Smooth muscle cell (in vitro differentiated cells): Measurements from ENCODE around the gene TRAK1. TPM values are rescaled to one million over a fixed set of nuclear protein-coding genes. Genes with fewer than 3 reads are reported as not detected.

Experiments used
- DNase-seq: peaks from one replicate; lab custom pipeline; 2025; ENCODE audit not compliant: unreplicated experiment; lab: John Stamatoyannopoulos, UW
- H2AFZ ChIP-seq: fragments of 200-600 bp; sonication (generic); 2 replicates; pipeline ENCODE4 v1.6.0; 2016; ENCODE audit warnings: antibody characterized with exemption, low read depth, mild to moderate bottlenecking
- H3F3A ChIP-seq: fragments of 200-600 bp; sonication (generic); 2 replicates; pipeline ENCODE4 v1.6.0; 2017; ENCODE audit warnings: antibody characterized with exemption, low read depth
- H3K27ac ChIP-seq: fragments of 200-600 bp; sonication (generic); 2 replicates; pipeline ENCODE4 v1.5.1; 2016; ENCODE audit warnings: low read depth, mild to moderate bottlenecking
- H3K27me3 ChIP-seq: fragments of 200-600 bp; sonication (generic); 2 replicates; pipeline ENCODE4 v1.6.1; 2016; ENCODE audit warnings: low read depth, mild to moderate bottlenecking
- H3K36me3 ChIP-seq: fragments of 200-600 bp; sonication (generic); 2 replicates; pipeline ENCODE4 v1.5.1; 2016; ENCODE audit warnings: low read depth
- H3K4me1 ChIP-seq: fragments of 200-600 bp; sonication (generic); 2 replicates; pipeline ENCODE4 v1.5.1; 2016; ENCODE audit warnings: low read depth
- H3K4me2 ChIP-seq: fragments of 200-600 bp; sonication (generic); 2 replicates; pipeline ENCODE4 v1.6.0; 2016; ENCODE audit warnings: mild to moderate bottlenecking
- H3K4me3 ChIP-seq: fragments of 200-600 bp; sonication (generic); 2 replicates; pipeline ENCODE4 v1.5.1; 2016; ENCODE audit warnings: mild to moderate bottlenecking
- H3K79me2 ChIP-seq: fragments of 200-600 bp; sonication (generic); 2 replicates; pipeline ENCODE4 v1.6.0; 2016; ENCODE audit warnings: low read depth, mild to moderate bottlenecking
- H3K9ac ChIP-seq: fragments of 200-600 bp; sonication (generic); 2 replicates; pipeline ENCODE4 v1.6.0; 2016; ENCODE audit warnings: low read depth
- H3K9me3 ChIP-seq: fragments of 200-600 bp; sonication (generic); replicated peaks from 2 replicates; pipeline ENCODE4 v1.5.1; 2016; ENCODE audit warnings: low read depth
- H4K20me1 ChIP-seq: fragments of 200-600 bp; sonication (generic); 2 replicates; pipeline ENCODE4 v1.6.0; 2016; ENCODE audit warnings: low read depth
- CTCF ChIP-seq: fragments of 200-600 bp; sonication (generic); IDR thresholded peaks from 2 replicates; pipeline ENCODE4 v1.5.1; 2017; ENCODE audit warnings: borderline replicate concordance, mild to moderate bottlenecking, antibody characterized with exemption; ENCODE audit not compliant: insufficient read depth, poor library complexity, severe bottlenecking
- WGBS: methylation state at CpG from one replicate; pipeline ENCODE4 v1.1.7; 2016; ENCODE audit warnings: low lambda C conversion rate; 5-methylcytosine and 5-hydroxymethylcytosine counted together
- polyA plus RNA-seq: library from polyadenylated mRNA; unstranded; fragments of >200 nt; fragmentation: Nextera tagmentation; extraction: Ambion mirVana; gene quantifications from 2 replicates; pipeline ENCODE4 v1.2.1, GENCODE V29; 2016
- total RNA-seq: library from RNA; depleted of rRNA; stranded (reverse); fragments of >200 nt; gene quantifications from 2 replicates; pipeline ENCODE4 v1.2.3, GENCODE V29; 2014

The TRAK1 gene
- total and polyA plus RNA-seq, 2 experiments from 2014 or later = 8.7 to 16.3 TPM

- no peak overlapping the region for H3K4me2 ChIP-seq
- no peak for DNase-seq
- WGBS = 78% methylated on average over 7 of the region's 7 CpGs
- no peaks in the 10 kb centered on the region for H3K36me3 ChIP-seq
- no peak overlapping the region for H3K4me3 ChIP-seq
- H3K9me3 ChIP-seq = no peaks in the 10 kb centered on the region
- peak overlapping the region; percentile 59 for H3K27ac ChIP-seq
- H2AFZ ChIP-seq = no peak overlapping the region
- peaks cover 13% of the 10 kb centered on the region for H3K27me3 ChIP-seq
- no peaks in the 10 kb centered on the region for H4K20me1 ChIP-seq
- no peaks in the 10 kb centered on the region for H3K79me2 ChIP-seq
- H3F3A ChIP-seq = no peaks in the 10 kb centered on the region
- peaks cover 2% of the 10 kb centered on the region for H3K4me1 ChIP-seq
- TF ChIP-seq CTCF = no peak
- H3K9ac ChIP-seq = no peak overlapping the region
These were observed 165.8 kb downstream of the TRAK1 start for GRCh38 chr3:42257007-42257406.

GRCh38 chr3:42262525-42262924 is 171.4 kb downstream of the TRAK1 start:
- Histone ChIP-seq H3K27ac (no peak overlapping the region), H3K4me2 (no peak overlapping the region), H3K36me3 (no peaks in the 10 kb centered on the region), H3K27me3 (peaks cover 48% of the 10 kb centered on the region), H3F3A (no peaks in the 10 kb centered on the region), H3K9me3 (no peaks in the 10 kb centered on the region), H3K4me3 (no peak overlapping the region), H3K9ac (no peak overlapping the region), H4K20me1 (no peaks in the 10 kb centered on the region), H3K4me1 (peaks cover 8% of the 10 kb centered on the region), H2AFZ (no peak overlapping the region), H3K79me2 (no peaks in the 10 kb centered on the region)
- 49% methylated on average over 2 of the region's 2 CpGs for WGBS
- no peak for DNase-seq
- no peak for TF ChIP-seq CTCF

GRCh38 chr3:42263354-42264346 is 172.5 kb downstream of the TRAK1 start:
- Histone ChIP-seq H3K9ac (no peak overlapping the region), H3K27me3 (peaks cover 54% of the 10 kb centered on the region), H3K79me2 (no peaks in the 10 kb centered on the region), H3K4me1 (peaks cover 8% of the 10 kb centered on the region), H2AFZ (no peak overlapping the region), H3K9me3 (no peaks in the 10 kb centered on the region), H3K4me3 (no peak overlapping the region), H3K36me3 (no peaks in the 10 kb centered on the region), H3F3A (no peaks in the 10 kb centered on the region), H3K27ac (no peak overlapping the region), H4K20me1 (no peaks in the 10 kb centered on the region), H3K4me2 (no peak overlapping the region)
- DNase-seq = no peak
- no peak for TF ChIP-seq CTCF
- WGBS = 24% methylated on average over 54 of the region's 56 CpGs
